HepG2 (cell line): ENCODE measurements around the gene TXNL4B. TPM values are rescaled to one million over a fixed set of nuclear protein-coding genes. Genes with fewer than 3 reads are reported as not detected.
A peak's percentile ranks its signal among the peaks of the same experiment; 100 is the strongest.

Source experiments
- ARID4A ChIP-seq: sonication (generic); formaldehyde crosslinking; IDR thresholded peaks from 2 replicates; pipeline ENCODE4 v1.5.0; 2020; ENCODE audit warnings: mild to moderate bottlenecking, missing genetic modification reagents, borderline replicate concordance
- KMT2B ChIP-seq: IDR thresholded peaks from 2 replicates; pipeline ENCODE4 v1.6.1; 2016; ENCODE audit warnings: missing genetic modification reagents, missing compliant biosample characterization
- MAFK ChIP-seq, 2 experiments: IDR thresholded peaks in 1 of 2; conservative IDR thresholded peaks in 1 of 2; 2 replicates each; pipeline ENCODE4 v1.6.1; 2011; ENCODE audit warnings: improper control_type of control experiment in 2 of 2, low read length in 2 of 2
- RCOR2 ChIP-seq: IDR thresholded peaks from 2 replicates; pipeline ENCODE4 v1.6.1; 2016; ENCODE audit warnings: missing biosample characterization, missing genetic modification reagents
- REST ChIP-seq, 2 experiments: IDR thresholded peaks; 2 replicates each; pipeline ENCODE4 v1.6.1; 2011 to 2012; ENCODE audit warnings: low read length in 2 of 2, borderline replicate concordance in 1 of 2, low read depth in 1 of 2, mild to moderate bottlenecking in 1 of 2, moderate library complexity in 1 of 2
- SNAPC4 ChIP-seq: sonication (generic); formaldehyde crosslinking; IDR thresholded peaks from 2 replicates; pipeline ENCODE4 v1.4.0; 2020; ENCODE audit warnings: mild to moderate bottlenecking, missing genetic modification reagents
- SRSF1 ChIP-seq: fragments of 200-400 bp; formaldehyde crosslinking; optimal IDR thresholded peaks from 2 replicates; pipeline ENCODE3; 2017; ENCODE audit warnings: mild to moderate bottlenecking, low read depth, low read length, moderate library complexity
- TFAP4 ChIP-seq: sonication (generic); IDR thresholded peaks from 2 replicates; pipeline ENCODE4 v1.6.1; 2016; ENCODE audit warnings: low read depth, borderline replicate concordance
- TFDP2 ChIP-seq: sonication (generic); formaldehyde crosslinking; IDR thresholded peaks from 2 replicates; pipeline ENCODE4 v1.4.0; 2020; ENCODE audit warnings: missing genetic modification reagents
- ZMYM2 ChIP-seq: sonication (generic); formaldehyde crosslinking; IDR thresholded peaks from 2 replicates; pipeline ENCODE4 v1.8.0; 2022; ENCODE audit warnings: mild to moderate bottlenecking, missing genetic modification reagents
- ZNF251 ChIP-seq: sonication (generic); formaldehyde crosslinking; IDR thresholded peaks from 2 replicates; pipeline ENCODE4 v1.9.0; 2021; ENCODE audit warnings: mild to moderate bottlenecking, missing genetic modification reagents
- ZNF616 ChIP-seq: sonication (generic); formaldehyde crosslinking; IDR thresholded peaks from 2 replicates; pipeline ENCODE4 v1.5.0; 2020; ENCODE audit warnings: low read depth, mild to moderate bottlenecking, missing genetic modification reagents
- ZNF670 ChIP-seq: sonication (generic); formaldehyde crosslinking; IDR thresholded peaks from 2 replicates; pipeline ENCODE4 v1.8.0; 2022; ENCODE audit warnings: mild to moderate bottlenecking, missing genetic modification reagents, borderline replicate concordance
- polyA plus RNA-seq, 8 experiments: library from polyadenylated mRNA; depleted of rRNA in 3 of 8; stranded (reverse) in 7 of 8; unstranded in 1 of 8; fragments of >200 nt; fragmentation: Illumina TruSeq in 4 of 8; extraction: Trizol in 4 of 8; gene quantifications; 2 replicates each; pipeline versions ENCODE4 v1.2.1 to v1.2.3, GENCODE V29; 2011 to 2016; ENCODE audit warnings: low read depth in 4 of 8, missing spikeins in 1 of 8, mixed read lengths in 1 of 8; ENCODE audit not compliant: insufficient read depth in 1 of 8
- total RNA-seq, 5 experiments: library from RNA; depleted of rRNA; stranded (reverse); fragments of >200 nt; fragmentation: Illumina TruSeq; extraction: Trizol; gene quantifications; 2 replicates each; pipeline ENCODE4 v1.2.3, GENCODE V29; 2016; ENCODE audit warnings: low read depth in 1 of 5

The TXNL4B gene
- total and polyA plus RNA-seq, 2 of the 13 experiments (the other 11 are each of a cell fraction or from before 2014, with no cell fraction given), result 17.4 to 18.3 TPM

- TF ChIP-seq REST (IDR thresholded peaks at IDR 0.05; ENCODE audit: borderline replicate concordance in 1 of 2, low read depth in 1 of 2, low read length in 2 of 2) (0 out of 4 replicates have a peak, but pooled peaks of 1 of the 2 experiments have one; percentile 9), ZNF616 (no peak), ZNF670 (no peak), ARID4A (CRISPR knock-in tag) (no peak), SNAPC4 (no peak), RCOR2 (CRISPR knock-in tag) (no peak), TFAP4 (no peak), ZMYM2 (CRISPR knock-in tag) (peak; percentile 77; the same call in 1 of the 2 replicates), SRSF1 (no peak), KMT2B (CRISPR knock-in tag) (no peak), MAFK (conservative IDR thresholded peaks at IDR 0.05 in 1 of 2, IDR thresholded peaks at IDR 0.05 in 1 of 2; ENCODE audit: low read length in 2 of 2) (no peak), TFDP2 (CRISPR knock-in tag) (0 out of 2 replicates have a peak, but pooled peaks have one; percentile 37), ZNF251 (CRISPR knock-in tag) (no peak)
Observed at GRCh38 chr16:72092832-72093447, 480 bp downstream of the TXNL4B start (continued).
